Measurements from ENCODE around the gene ADCYAP1R1.

The ADCYAP1R1 gene

DNA sequence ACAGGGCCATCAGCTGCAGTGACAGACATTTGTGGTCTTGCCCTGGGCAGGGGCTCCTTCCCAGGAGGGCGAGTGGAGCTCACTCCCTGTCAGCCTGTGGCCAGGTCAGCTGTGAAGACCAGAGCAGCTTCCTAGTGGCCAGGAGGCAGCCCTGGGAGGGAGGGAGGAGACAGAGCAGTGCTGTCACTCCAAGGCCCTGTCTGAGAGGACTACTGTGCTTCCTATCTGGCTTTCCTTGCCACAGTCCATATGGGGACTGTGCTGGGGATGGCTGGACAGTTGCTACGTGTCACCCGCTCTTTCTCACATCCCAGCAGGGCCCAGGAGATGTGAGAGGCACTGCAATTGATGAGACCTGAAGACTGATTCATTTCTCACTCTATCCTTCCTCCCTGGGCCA lies 15.2 kb upstream of the ADCYAP1R1 start:
- Histone ChIP-seq H2AFZ (ENCODE audit: low read depth, low read length) (no peak overlapping the region), H3K36me3 (replicated peaks; ENCODE audit: low read depth, low read length) (no peaks in the 10 kb centered on the region), H4K20me1 (ENCODE audit: insufficient read depth, low read length) (no peaks in the 10 kb centered on the region), H3K9me3 (ENCODE audit: insufficient read depth, low read length) (no peaks in the 10 kb centered on the region), H3K9ac (ENCODE audit: low read length) (no peak overlapping the region), H3K79me2 (ENCODE audit: low read length) (no peaks in the 10 kb centered on the region), H3K4me1 (ENCODE audit: low read length) (no peaks in the 10 kb centered on the region), H3K4me3 (ENCODE audit: low read length) (no peak overlapping the region), H3K27me3 (ENCODE audit: low read depth, low read length) (peaks cover 14% of the 10 kb centered on the region), H3K27ac (ENCODE audit: low read length) (no peak overlapping the region), H3K4me2 (ENCODE audit: low read length) (no peak overlapping the region)
- TF ChIP-seq CTCF (IDR thresholded peaks at IDR 0.05; ENCODE audit: low read depth, low read length) (no peak), EZH2phosphoT487 (IDR thresholded peaks at IDR 0.05; ENCODE audit: low read depth) (no peak)

GRCh38 chr7:31043051-31043471 lies 9.0 kb upstream of the ADCYAP1R1 start:
- no peaks in the 10 kb centered on the region for H3K36me3 ChIP-seq (replicated peaks; ENCODE audit: low read depth, low read length)
- no peak overlapping the region for H2AFZ ChIP-seq (ENCODE audit: low read depth, low read length)
- no peaks in the 10 kb centered on the region for H3K4me1 ChIP-seq (ENCODE audit: low read length)
- no peaks in the 10 kb centered on the region for H4K20me1 ChIP-seq (ENCODE audit: insufficient read depth, low read length)
- H3K79me2 ChIP-seq (ENCODE audit: low read length), result no peaks in the 10 kb centered on the region
- H3K4me3 ChIP-seq (ENCODE audit: low read length), result no peak overlapping the region
- no peaks in the 10 kb centered on the region for H3K9me3 ChIP-seq (ENCODE audit: insufficient read depth, low read length)
- peaks cover 19% of the 10 kb centered on the region; the same call in 1 of the 2 replicates for H3K27me3 ChIP-seq (ENCODE audit: low read depth, low read length)
- H3K9ac ChIP-seq (ENCODE audit: low read length), result no peak overlapping the region
- no peak overlapping the region for H3K4me2 ChIP-seq (ENCODE audit: low read length)
- H3K27ac ChIP-seq (ENCODE audit: low read length), result no peak overlapping the region
- TF ChIP-seq EZH2phosphoT487 (IDR thresholded peaks at IDR 0.05; ENCODE audit: low read depth) (no peak), CTCF (IDR thresholded peaks at IDR 0.05; ENCODE audit: low read depth, low read length) (no peak)

DNA sequence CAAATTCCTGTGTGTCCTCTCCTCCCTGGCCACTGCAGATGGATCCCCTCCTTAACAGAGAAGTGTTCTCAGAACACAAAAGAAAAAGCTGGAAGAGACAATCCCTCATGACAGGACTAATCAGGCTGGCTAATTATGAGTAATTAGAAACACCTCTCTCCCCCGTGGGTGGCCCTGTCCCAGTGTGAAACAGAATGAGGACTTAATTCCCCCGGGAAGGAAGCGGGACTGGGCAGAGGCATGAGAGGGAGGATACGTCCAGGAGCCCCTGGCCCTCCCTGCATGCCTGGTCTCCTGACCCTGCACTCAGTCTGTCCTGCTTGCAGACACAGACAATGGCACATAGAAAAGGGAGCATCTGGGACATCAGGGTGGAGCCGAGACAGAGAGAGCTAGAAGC lies 7.6 kb upstream of the ADCYAP1R1 start:
- Histone ChIP-seq H3K9ac (ENCODE audit: low read length) (no peak overlapping the region), H3K27me3 (ENCODE audit: low read depth, low read length) (peaks cover 19% of the 10 kb centered on the region; the same call in 1 of the 2 replicates)

DNA sequence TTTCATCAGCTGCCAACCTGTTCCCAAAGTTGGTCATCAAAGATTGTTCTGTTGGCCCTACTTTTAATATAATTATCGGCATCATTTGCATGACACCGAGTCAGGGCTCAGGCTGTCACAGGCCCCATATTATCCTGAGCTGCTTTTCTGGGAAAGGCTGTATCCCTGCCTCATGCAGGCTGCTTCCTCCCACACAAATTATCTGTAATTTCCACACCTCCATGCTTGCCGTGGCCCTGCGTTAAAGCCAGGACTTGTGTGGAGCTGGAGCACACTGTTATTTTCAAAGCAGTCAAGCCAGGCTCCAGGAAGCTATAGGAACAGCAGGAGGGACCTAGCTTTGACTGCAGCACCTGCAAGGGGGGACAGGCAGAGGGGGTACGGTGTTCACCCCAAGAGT lies 5.4 kb upstream of the ADCYAP1R1 start:
- Histone ChIP-seq H3K27ac (ENCODE audit: low read length) (no peak overlapping the region), H3K79me2 (ENCODE audit: low read length) (no peaks in the 10 kb centered on the region), H4K20me1 (ENCODE audit: insufficient read depth, low read length) (no peaks in the 10 kb centered on the region), H3K4me1 (ENCODE audit: low read length) (no peaks in the 10 kb centered on the region), H2AFZ (ENCODE audit: low read depth, low read length) (no peak overlapping the region), H3K27me3 (ENCODE audit: low read depth, low read length) (peaks cover 13% of the 10 kb centered on the region), H3K4me2 (ENCODE audit: low read length) (no peak overlapping the region), H3K4me3 (ENCODE audit: low read length) (no peak overlapping the region), H3K36me3 (replicated peaks; ENCODE audit: low read depth, low read length) (no peaks in the 10 kb centered on the region), H3K9ac (ENCODE audit: low read length) (no peak overlapping the region), H3K9me3 (ENCODE audit: insufficient read depth, low read length) (no peaks in the 10 kb centered on the region)
- TF ChIP-seq CTCF (IDR thresholded peaks at IDR 0.05; ENCODE audit: low read depth, low read length), result no peak
- TF ChIP-seq EZH2phosphoT487 (IDR thresholded peaks at IDR 0.05; ENCODE audit: low read depth), result no peak

More for the DNA sequence above, 7.6 kb upstream of the ADCYAP1R1 start:
- Histone ChIP-seq H3K9me3 (ENCODE audit: insufficient read depth, low read length) (no peaks in the 10 kb centered on the region), H2AFZ (ENCODE audit: low read depth, low read length) (no peak overlapping the region), H3K4me3 (ENCODE audit: low read length) (no peak overlapping the region), H4K20me1 (ENCODE audit: insufficient read depth, low read length) (no peaks in the 10 kb centered on the region), H3K27ac (ENCODE audit: low read length) (no peak overlapping the region), H3K4me1 (ENCODE audit: low read length) (no peaks in the 10 kb centered on the region), H3K36me3 (replicated peaks; ENCODE audit: low read depth, low read length) (no peaks in the 10 kb centered on the region), H3K4me2 (ENCODE audit: low read length) (no peak overlapping the region), H3K79me2 (ENCODE audit: low read length) (no peaks in the 10 kb centered on the region)
- TF ChIP-seq EZH2phosphoT487 (IDR thresholded peaks at IDR 0.05; ENCODE audit: low read depth) (no peak), CTCF (IDR thresholded peaks at IDR 0.05; ENCODE audit: low read depth, low read length) (no peak)

Measured in OCI-LY3 (cell line).